WTC11 (cell line): ENCODE measurements around the gene APOBEC3F. TPM values are rescaled to one million over a fixed set of nuclear protein-coding genes. Genes with fewer than 3 reads are reported as not detected.

Experiments used
- ATAC-seq: fragments of 200-7000 bp; cut with Tn5 transposase; 2 replicates; pipeline ENCODE4 v1.10.0; 2021; ENCODE audit warnings: mild to moderate bottlenecking, moderate library complexity
- CTCF ChIA-PET: fragments of 300-600 bp; sonication (Branson Sonifier 250); formaldehyde crosslinking; loops from one replicate; lab custom pipeline; 2021; ENCODE audit warnings: antibody characterized with exemption; lab: Charles Lee
- POLR2A ChIA-PET: fragments of 350-600 bp; sonication (Branson Sonifier 250); formaldehyde crosslinking; loops from one replicate; lab custom pipeline; 2021; ENCODE audit warnings: antibody characterized with exemption; lab: Charles Lee
- DNase-seq: peaks from one replicate; pipeline ENCODE4 v3.0.0; 2021; ENCODE audit warnings: low spot score
- H3K27ac Mint-ChIP-seq: 2 replicates; pipeline ENCODE4 v1.8.0; 2021; ENCODE audit warnings: mixed read lengths
- H3K27me3 Mint-ChIP-seq: 2 replicates; pipeline ENCODE4 v1.8.0; 2021; ENCODE audit warnings: low read depth, mild to moderate bottlenecking, moderate library complexity, mixed read lengths
- H3K36me3 Mint-ChIP-seq: 2 replicates; pipeline ENCODE4 v1.8.0; 2021; ENCODE audit warnings: mixed read lengths
- H3K4me1 Mint-ChIP-seq: 2 replicates; pipeline ENCODE4 v1.8.0; 2022; ENCODE audit warnings: mixed read lengths
- H3K4me3 Mint-ChIP-seq: 2 replicates; pipeline ENCODE4 v1.8.0; 2021; ENCODE audit warnings: mild to moderate bottlenecking, moderate library complexity, mixed read lengths
- H3K9me3 Mint-ChIP-seq: 2 replicates; pipeline ENCODE4 v1.8.0; 2021; ENCODE audit warnings: mixed read lengths
- AR ChIP-seq: fragments of 250-450 bp; sonication (Bioruptor Pico); IDR thresholded peaks from 2 replicates; pipeline ENCODE4 v1.9.0; 2021; ENCODE audit warnings: mild to moderate bottlenecking
- E2F1 ChIP-seq: sonication (generic); formaldehyde crosslinking; IDR thresholded peaks from 2 replicates; pipeline ENCODE4 v1.8.0; 2022; ENCODE audit warnings: mild to moderate bottlenecking, missing genetic modification reagents
- E2F5 ChIP-seq: sonication (generic); formaldehyde crosslinking; IDR thresholded peaks from 2 replicates; pipeline ENCODE4 v1.8.1; 2022; ENCODE audit warnings: mild to moderate bottlenecking, moderate library complexity, missing genetic modification reagents
- FOXJ3 ChIP-seq: sonication (generic); formaldehyde crosslinking; IDR thresholded peaks from 2 replicates; pipeline ENCODE4 v1.9.0; 2021; ENCODE audit warnings: missing genetic modification reagents, mild to moderate bottlenecking, borderline replicate concordance
- GTF2I ChIP-seq: fragments of 250-450 bp; sonication (Bioruptor Pico); conservative IDR thresholded peaks from 2 replicates; pipeline ENCODE4 v1.4.0; 2021; ENCODE audit warnings: mild to moderate bottlenecking
- HMGA2 ChIP-seq: fragments of 250-450 bp; sonication (Bioruptor Pico); IDR thresholded peaks from 2 replicates; pipeline ENCODE4 v1.4.0; 2021; ENCODE audit warnings: mild to moderate bottlenecking, moderate library complexity
- IRF1 ChIP-seq: sonication (generic); formaldehyde crosslinking; IDR thresholded peaks from 2 replicates; pipeline ENCODE4 v1.8.0; 2023; ENCODE audit warnings: missing genetic modification reagents
- JUN ChIP-seq: sonication (generic); formaldehyde crosslinking; IDR thresholded peaks from 2 replicates; pipeline ENCODE4 v1.8.0; 2023; ENCODE audit warnings: mild to moderate bottlenecking, missing genetic modification reagents
- SMAD4 ChIP-seq: sonication (generic); formaldehyde crosslinking; IDR thresholded peaks from 2 replicates; pipeline ENCODE4 v1.8.0; 2022; ENCODE audit warnings: mild to moderate bottlenecking, missing genetic modification reagents
- SOX15 ChIP-seq: fragments of 250-450 bp; sonication (Bioruptor Pico); IDR thresholded peaks from 2 replicates; pipeline ENCODE4 v1.9.0; 2021; ENCODE audit warnings: mild to moderate bottlenecking
- ZNF138 ChIP-seq: sonication (generic); formaldehyde crosslinking; conservative IDR thresholded peaks from 2 replicates; pipeline ENCODE4 v1.8.1; 2022; ENCODE audit warnings: mild to moderate bottlenecking, moderate library complexity, missing genetic modification reagents
- ZNF281 ChIP-seq: sonication (generic); formaldehyde crosslinking; IDR thresholded peaks from 2 replicates; pipeline ENCODE4 v1.8.0; 2023; ENCODE audit warnings: mild to moderate bottlenecking, missing genetic modification reagents
- ZNF317 ChIP-seq: sonication (generic); formaldehyde crosslinking; IDR thresholded peaks from 2 replicates; pipeline ENCODE4 v1.8.1; 2023; ENCODE audit warnings: low read depth, mild to moderate bottlenecking, moderate library complexity, missing genetic modification reagents, borderline replicate concordance
- ZNF396 ChIP-seq: fragments of 250-450 bp; sonication (Bioruptor Pico); IDR thresholded peaks from 2 replicates; pipeline ENCODE4 v1.8.0; 2021; ENCODE audit warnings: mild to moderate bottlenecking, moderate library complexity, borderline replicate concordance
- ZNF512 ChIP-seq: sonication (generic); formaldehyde crosslinking; IDR thresholded peaks from 2 replicates; pipeline ENCODE4 v1.8.1; 2022; ENCODE audit warnings: missing genetic modification reagents, borderline replicate concordance
- ZNF532 ChIP-seq: fragments of 250-450 bp; sonication (Bioruptor Pico); IDR thresholded peaks from 2 replicates; pipeline ENCODE4 v1.9.0; 2021; ENCODE audit warnings: mild to moderate bottlenecking, borderline replicate concordance
- total RNA-seq: library from RNA; stranded (reverse); gene quantifications from 3 replicates; pipeline ENCODE4 v1.2.3, GENCODE V29; 2021

Gene APOBEC3F
- total RNA-seq, 1 experiment from 2014 or later, result 8.7 TPM

- ChIA-PET POLR2A (no interaction called here), CTCF (interaction anchor here (1.0 kb wide), 1 partner anchor 214 kb away, joined by 3 read pairs; no protein-coding TSS in a partner anchor)
Observed at GRCh38 chr22:39092111-39092862, 51.6 kb downstream of the APOBEC3F start.

More at GRCh38 chr22:39092111-39092862, 51.6 kb downstream of the APOBEC3F start:
- 0 out of 2 replicates have a peak, but pooled peaks cover 3% of the 10 kb centered on the region for H3K27me3 Mint-ChIP-seq
- H3K27ac Mint-ChIP-seq, result no peak overlapping the region
- peaks cover 23% of the 10 kb centered on the region for H3K4me1 Mint-ChIP-seq
- DNase-seq (no peak), ATAC-seq (no peak)
- H3K9me3 Mint-ChIP-seq, result no peaks in the 10 kb centered on the region
- H3K36me3 Mint-ChIP-seq, result no peaks in the 10 kb centered on the region
- no peak overlapping the region for H3K4me3 Mint-ChIP-seq
- TF ChIP-seq ZNF317 (CRISPR knock-in tag) (no peak), GTF2I (no peak), ZNF138 (no peak), E2F1 (CRISPR knock-in tag) (no peak), AR (CRISPR knock-in tag) (no peak), SMAD4 (CRISPR knock-in tag) (no peak), ZNF532 (CRISPR knock-in tag) (no peak), HMGA2 (CRISPR knock-in tag) (no peak), FOXJ3 (CRISPR knock-in tag) (no peak), ZNF281 (CRISPR knock-in tag) (no peak), E2F5 (CRISPR knock-in tag) (no peak), ZNF396 (CRISPR knock-in tag) (no peak), ZNF512 (no peak), JUN (no peak), IRF1 (CRISPR knock-in tag) (no peak), SOX15 (CRISPR knock-in tag) (no peak)
